NCI-H187 treated with DMSO at 0.1 percent for 48 hours (cell line): ENCODE data around the gene AKAP17A.
"Not testable (repeated sequence)": the region's sequence is repeated elsewhere in the genome, so short reads cannot be mapped to it uniquely, and the experiment has no call there.

ENCODE experiments used
- DNase-seq: peaks from one replicate; lab custom pipeline; 2025; lab: John Stamatoyannopoulos, UW

AKAP17A gene

DNA sequence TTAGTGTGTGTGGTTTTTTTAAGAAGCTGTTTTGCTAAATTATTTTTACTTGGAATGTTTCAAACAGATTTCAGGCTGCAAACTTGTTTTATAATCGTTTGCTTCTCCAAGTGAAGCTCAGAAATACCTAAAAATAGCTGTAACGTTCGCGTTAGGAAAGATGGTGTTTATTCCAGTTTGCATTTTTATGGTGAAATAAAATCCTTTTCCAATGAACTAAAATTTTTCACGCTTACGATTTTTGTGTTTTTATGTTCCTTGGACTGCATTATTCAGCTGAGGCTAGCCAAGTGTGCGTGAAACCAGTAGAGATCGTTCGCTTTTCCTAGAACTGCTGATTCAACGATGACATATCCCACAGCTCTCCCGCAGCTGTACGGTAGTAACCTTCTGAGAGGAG is 10.9 kb downstream of the AKAP17A start:
- no peak for DNase-seq

DNA sequence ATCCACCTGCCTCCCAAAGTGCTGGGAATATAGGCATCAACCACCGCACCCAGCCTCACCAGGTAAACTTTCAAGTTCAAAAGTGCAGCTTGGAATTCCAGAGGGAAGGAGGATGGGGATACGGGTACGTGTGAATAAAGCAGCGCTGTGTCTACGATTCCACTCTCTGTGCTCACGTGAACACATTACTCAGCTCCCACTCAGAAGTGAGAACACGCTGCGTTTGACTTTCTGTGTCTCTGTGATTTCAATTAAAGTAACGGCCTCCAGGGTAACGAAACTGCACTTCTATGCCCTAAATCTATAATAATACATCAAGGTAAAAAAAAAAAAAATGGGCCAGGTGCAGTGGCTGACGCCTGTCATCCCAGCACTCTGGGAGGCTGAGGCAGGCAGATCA is 15.1 kb downstream of the AKAP17A start:
- DNase-seq, result no peak

DNA sequence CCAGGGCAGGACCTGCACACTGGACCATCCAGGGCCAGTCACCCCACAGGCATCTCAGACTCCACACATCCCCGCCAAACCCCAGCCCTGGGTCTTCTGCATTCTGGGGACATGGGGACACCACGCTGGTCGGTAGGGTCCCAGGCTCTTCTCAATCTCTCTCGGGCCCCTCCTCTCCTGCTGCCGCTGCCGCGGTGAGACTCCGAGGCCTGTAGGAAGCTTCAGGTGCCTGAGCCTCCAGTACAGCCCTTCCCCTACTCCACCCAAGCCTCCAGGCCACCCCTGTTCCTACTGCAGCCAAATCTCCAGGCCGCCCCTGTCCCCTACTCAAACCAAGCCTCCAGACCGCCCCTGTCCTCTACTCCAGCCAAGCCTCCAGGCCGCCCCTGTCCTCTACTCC is 17.9 kb downstream of the AKAP17A start:
- no peak for DNase-seq

DNA sequence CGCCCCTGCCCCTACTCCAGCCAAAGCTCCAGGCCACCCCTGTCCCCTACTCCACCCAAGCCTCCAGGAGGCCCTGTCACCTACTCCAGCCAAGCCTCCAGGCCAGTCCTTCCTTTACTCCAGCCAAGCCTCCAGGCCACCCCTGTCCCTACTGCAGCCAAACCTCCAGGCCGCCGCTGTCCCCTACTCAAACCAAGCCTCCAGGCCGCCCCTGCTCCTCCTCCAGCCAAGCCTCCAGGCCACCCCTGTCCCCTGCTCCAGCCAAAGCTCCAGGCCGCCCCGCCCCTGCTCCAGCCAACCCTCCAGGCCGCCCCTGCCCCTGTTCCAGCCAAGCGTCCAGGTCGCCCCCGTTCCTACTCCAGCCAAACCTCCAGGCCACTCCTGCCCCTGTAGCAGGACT is 18.4 kb downstream of the AKAP17A start:
- DNase-seq, result no peak

DNA sequence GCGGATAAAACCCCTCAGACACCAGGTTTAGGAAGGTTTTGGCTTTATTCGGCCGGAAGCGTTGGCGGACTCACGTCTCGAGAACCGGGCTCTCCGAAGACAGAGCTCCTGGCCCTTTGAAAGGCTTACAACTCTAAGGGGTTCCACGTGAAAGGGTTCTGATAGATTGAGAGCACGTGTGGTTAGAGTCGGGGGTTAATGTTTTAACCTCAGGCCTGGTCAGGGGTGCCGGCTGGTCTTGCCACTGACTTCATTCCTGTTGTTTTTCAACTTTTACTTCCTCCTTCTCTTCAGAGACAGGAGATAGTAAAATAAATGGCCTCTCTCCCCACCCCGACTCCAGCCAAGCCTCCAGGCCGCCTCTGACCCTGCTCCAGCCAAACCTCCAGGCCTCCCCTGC is 18.8 kb downstream of the AKAP17A start:
- no peak for DNase-seq

DNA sequence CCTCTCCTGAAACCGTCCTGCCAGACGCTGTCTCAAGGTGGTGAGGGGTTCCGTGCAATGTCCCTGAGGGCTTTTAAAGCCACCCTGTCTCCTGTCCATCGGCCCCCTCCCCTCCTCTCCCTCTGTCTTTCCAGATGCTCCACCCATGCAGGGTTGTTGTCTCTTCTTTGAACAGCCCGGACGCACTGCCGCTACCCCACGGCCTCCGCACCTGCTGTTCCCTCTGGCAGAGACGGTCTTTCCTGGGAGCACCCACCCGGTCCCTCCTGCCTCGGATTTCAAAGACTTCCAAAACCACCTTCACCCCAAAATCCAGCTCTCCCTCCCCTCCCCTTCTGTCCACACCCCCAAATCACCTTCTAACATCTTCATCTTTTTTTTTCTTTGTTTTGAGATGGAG is 19.3 kb downstream of the AKAP17A start:
- DNase-seq, result no peak

DNA sequence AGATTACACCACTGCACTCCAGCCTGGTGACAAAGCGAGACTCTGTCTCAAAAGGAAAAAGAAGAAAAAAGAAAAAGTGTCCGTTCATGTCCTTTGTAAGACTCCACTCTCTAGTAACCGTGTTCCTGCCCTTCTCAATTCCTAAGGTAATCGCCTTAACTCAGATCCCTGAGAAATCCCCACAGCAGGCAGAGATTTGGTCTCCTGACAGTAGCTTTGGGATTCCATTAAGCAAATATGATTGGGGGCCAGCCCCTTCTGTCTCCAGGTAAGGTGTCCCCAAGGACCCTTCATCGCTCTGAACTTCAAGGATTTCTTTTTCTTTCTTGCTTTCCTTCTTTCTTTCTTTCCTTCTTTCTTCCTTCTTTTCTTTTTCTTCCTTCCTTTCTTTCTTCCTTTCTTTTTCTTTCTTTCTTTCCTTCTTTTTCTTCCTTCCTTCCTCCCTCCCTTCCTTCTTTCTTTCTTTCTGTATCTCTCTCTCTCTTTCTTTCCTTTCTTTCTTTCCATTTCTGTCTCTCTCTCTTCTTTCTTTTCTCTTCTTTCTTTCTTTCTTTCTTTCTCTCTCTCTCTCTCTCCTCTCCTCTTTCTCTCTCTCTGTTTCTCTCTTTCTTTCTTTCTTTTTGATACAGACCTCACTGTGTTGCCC is 21.4 kb downstream of the AKAP17A start:
- DNase-seq, result no peak

DNA sequence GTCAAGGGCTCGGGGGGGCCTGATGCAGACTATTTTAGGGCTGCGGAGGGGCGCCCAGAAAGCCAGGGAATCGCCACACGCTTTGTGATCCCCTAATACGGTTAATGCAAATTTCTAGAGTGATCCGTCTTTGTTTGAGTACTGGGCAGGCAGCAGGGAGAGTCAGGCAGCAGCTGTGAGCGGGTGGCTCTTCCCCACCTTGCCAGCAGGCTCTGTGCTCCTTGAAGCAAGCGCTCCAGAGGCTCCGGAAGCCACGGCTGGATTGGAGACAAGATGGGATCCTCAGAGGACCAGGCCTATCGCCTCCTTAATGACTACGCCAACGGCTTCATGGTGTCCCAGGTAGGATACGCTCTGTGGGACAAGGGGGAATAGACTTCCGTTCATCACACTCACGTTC is 23.5 kb downstream of the AKAP17A start, which contains the start of gene ASMT:
ASMT (plus strand) TSS at position 133 of the 400 bp plus-strand sequence; CDS start at position 274, 141 bp downstream.
- DNase-seq, result no peak

DNA sequence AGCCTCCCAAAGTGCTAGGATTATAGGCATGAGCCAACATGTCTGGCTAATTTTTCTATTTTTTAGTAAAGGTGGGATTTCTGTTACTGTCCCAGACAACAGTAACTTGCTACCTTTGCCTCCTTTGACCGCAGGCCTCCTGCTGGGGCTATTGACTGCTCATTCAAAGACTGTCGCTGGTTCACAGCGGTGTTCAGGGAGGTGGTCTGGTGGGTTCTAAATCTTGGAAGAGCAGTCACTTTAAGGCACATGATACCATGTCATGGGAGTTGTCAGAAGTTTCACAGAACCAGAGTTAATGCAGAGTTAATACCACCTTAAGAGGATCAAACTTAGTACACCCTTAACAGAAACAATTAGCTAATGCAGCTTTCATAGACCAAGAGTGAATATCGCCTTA is 27.3 kb downstream of the AKAP17A start:
- no peak for DNase-seq

DNA sequence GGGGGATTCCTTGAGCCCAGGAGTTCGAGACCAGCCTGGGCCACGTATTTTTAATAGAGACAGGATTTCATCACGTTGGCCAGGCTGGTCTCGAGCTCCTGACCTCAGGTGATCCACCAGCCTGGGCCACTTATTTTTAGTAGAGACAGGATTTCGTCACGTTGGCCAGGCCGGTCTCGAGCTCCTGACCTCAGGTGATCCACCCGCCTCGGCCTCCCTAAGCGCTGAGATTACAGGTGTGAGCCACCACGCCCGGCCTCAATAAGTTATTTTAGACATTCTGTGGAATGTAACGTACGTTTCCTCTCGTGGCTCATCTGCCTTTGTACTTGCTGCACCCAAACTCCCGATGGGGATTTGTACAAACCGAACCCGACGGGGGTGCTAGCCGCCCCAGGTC is 32.3 kb downstream of the AKAP17A start:
- DNase-seq, result no peak

DNA sequence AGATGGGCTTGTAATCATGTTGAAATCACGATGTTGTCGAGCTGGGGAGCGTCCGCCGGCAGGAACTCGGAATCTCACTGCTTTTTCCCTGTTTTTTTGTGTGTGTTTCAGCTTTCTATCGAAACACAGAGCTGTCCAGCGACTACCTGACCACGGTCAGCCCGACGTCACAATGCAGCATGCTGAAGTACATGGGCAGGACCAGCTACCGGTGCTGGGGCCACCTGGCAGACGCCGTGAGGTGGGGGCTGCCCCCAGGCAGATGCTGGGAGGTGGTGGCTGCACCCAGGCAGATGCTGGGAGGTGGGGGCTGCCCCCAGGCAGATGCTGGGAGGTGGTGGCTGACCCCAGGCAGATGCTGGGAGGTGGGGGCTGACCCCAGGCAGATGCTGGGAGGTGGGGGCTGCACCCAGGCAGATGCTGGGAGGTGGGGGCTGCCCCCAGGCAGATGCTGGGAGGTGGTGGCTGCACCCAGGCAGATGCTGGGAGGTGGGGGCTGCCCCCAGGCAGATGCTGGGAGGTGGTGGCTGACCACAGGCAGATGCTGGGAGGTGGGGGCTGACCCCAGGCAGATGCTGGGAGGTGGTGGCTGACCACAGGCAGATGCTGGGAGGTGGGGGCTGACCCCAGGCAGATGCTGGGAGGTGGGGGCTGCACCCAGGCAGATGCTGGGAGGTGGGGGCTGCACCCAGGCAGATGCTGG is 32.9 kb downstream of the AKAP17A start:
- DNase-seq, result not testable (repeated sequence)

DNA sequence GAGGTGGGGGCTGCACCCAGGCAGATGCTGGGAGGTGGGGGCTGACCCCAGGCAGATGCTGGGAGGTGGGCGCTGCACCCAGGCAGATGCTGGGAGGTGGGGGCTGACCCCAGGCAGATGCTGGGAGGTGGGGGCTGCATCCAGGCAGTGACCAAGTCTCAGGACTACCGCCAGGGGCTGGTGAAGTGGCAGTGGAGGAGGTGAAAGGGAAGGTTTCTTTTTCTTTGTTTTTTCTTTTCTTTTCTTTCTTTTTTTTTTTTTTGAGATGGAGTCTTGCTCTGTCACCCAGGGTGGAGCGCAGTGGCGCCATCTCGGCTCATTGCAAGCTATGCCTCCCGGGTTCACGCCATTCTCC is 33.4 kb downstream of the AKAP17A start:
- not testable (repeated sequence) for DNase-seq

DNA sequence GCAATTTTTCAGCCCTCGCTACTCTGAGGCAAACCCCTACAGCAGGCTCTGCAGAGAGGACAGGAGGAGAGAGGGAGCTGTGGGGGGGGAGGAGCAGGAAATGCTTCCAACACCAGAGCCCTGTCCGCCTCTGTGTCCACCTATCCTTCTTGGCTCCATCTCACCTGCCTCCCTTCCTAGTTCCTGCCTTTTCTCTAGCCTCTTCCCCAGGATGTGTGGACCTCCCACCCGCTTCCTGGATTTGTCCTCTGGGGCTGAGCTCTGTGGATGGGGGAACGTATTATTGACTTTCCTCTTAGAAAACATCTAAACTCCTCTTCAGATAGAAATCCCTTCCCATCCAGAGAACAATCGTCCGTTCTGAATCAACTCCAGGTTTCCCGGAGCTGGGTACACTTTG is 37.8 kb downstream of the AKAP17A start:
- no peak for DNase-seq

DNA sequence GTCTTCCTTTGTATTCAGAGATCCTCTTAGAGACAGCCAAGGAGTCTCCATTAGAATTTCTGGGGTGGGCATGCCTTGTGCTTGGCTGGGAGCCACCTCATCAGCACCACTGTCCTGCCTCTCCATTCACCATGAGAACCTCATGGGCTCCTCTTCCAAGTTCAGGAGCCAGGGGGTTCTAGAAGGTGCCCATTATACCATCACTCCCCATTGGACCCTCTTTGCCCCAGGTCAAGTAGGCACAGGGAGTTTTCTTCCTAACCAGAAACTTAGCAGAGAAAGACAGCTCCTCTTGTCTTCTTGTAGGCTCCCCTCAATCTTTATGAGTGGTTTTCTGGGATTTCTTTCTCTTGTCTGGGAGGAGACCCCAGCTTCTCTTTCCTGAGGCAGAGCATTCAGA is 54.6 kb downstream of the AKAP17A start:
- no peak for DNase-seq

DNA sequence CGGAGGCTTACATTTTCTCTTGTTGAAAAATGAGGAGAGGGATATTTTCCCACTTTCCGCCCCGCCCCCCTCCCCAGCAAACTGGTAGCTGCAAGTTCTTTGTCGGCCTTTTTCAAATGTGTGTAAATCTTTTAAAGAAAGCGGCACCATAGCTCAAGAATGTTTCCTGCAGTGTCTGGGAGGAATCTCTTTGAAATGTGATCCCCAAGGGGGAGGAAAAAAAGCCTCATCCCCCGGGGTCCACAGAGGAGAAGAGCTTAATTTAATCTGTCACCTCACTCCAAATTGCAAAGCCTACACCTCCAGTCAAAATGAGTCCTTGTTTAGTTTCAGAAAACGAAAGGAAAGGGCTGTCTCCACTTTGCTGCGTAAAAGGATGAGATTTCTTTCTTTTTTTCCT is 58.2 kb downstream of the AKAP17A start:
- no peak for DNase-seq
